Fibroblast of skin of abdomen (primary cell): ENCODE results near the gene RAET1E. TPM values are rescaled to one million over a fixed set of nuclear protein-coding genes. Genes with fewer than 3 reads are reported as not detected.
A peak's percentile ranks its signal among the peaks of the same experiment; 100 is the strongest.
"Not testable (repeated sequence)": the region's sequence is repeated elsewhere in the genome, so short reads cannot be mapped to it uniquely, and the experiment has no call there.

Experiments
- DNase-seq: peaks from one replicate; pipeline ENCODE4 v3.0.0-alpha.2; 2013
- polyA plus RNA-seq, 2 experiments: library from polyadenylated mRNA; unstranded; fragments of 120-200 nt; gene quantifications; one replicate each; pipeline ENCODE4 v1.2.1, GENCODE V29; 2013; ENCODE audit not compliant: insufficient read length in 2 of 2

The RAET1E gene, protein sequence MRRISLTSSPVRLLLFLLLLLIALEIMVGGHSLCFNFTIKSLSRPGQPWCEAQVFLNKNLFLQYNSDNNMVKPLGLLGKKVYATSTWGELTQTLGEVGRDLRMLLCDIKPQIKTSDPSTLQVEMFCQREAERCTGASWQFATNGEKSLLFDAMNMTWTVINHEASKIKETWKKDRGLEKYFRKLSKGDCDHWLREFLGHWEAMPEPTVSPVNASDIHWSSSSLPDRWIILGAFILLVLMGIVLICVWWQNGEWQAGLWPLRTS
- polyA plus RNA-seq (2013, experiment 1 of 2; ENCODE audit: insufficient read length): not detected
- polyA plus RNA-seq (2013, experiment 2 of 2; ENCODE audit: insufficient read length): 0.06 TPM

DNA sequence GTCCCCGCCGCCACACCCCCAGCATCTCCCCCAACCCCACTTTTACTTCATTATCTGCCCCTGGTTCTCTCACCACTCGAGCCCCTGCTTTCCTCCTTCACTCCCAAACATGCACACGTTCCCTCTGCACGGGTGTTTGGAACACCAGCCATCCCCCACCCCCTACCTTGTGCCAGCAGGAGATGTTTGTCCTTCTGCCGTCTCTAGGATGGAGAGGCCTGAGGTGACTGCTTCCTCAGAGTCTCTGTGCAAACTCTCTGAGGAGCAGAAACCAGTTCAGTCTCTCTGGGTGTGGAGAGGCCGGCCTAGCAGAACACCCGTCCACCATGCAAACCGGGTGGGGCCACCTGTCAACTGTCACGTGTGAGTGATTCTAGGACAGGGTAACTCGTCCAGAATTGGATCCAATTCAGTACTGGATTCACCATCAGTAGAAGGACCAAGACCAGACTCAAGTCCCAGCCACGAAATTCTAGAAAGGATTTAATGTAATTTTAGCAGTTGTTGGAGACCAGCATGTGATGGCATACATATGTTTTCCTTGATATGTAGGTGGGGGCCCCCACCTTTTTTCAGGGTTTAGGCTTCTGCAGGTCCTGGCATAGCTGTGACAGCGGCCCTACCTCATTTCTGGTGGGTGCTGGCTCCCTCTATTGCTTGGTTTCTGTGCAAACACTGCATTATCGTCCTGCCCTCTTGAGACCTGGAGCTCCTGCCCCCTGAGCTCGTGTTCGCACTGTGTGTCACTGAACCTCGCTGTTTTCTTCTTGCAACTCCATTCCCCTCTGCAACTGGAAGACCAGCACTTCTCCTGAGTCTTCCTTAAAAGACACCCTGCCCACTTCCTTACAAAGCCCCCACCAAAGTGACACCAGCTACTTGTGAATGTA lies at the start of gene RAET1E:
TSS of gene RAET1E (minus strand) at position 259 of the 890 bp plus-strand sequence. CDS start 7,212 bp downstream, outside the sequence.
- no peak for DNase-seq

DNA sequence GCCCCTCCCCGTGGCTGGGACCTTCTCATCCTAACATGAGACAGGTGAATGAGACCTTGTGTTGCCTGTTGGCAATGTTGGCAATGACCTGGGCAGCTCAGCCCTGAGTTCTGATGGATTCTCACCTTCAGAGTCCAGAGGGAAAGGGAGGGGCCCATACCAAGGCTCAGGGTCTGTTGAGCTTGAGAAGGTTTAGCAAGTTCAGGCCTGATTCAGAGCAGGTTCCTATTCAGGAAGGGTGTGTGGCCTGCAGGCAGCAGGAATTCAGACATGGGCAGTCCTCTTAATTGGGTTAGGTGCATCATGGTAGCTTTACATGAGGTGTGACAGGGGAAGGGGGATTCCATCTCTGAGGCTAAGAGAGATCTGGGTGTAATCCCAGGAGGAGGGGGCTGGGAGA lies 49.6 kb upstream of the RAET1E start:
- DNase-seq: not testable (repeated sequence)

DNA sequence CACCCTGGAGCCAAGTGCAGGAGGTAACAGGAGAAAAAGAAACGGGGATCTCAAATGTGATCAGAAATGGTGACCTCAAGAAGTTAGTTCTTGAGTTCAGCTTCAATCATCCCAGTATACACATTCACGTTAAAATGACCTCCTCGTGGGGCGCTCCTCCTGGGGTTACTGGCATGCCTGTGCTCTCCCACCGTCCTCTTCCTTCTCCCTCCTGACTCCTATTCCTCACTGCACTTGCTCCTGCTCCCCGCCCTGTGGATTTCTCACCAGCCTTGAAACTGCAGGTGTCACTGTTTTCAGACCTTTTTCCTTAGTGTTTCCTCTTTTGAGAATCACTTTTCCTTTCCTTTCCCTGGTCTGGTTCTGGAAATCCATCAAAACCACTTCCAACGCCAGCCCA lies 48.7 kb upstream of the RAET1E start:
- not testable (repeated sequence) for DNase-seq

DNA sequence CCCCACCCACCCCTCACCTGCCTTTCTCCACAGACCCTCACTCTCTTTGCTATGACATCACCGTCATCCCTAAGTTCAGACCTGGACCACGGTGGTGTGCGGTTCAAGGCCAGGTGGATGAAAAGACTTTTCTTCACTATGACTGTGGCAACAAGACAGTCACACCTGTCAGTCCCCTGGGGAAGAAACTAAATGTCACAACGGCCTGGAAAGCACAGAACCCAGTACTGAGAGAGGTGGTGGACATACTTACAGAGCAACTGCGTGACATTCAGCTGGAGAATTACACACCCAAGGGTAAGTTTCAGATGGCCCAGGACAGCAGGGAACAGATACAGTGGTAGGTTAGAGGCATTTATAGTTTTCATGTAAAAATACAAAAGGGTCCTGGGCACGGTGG lies 47.4 kb upstream of the RAET1E start:
- DNase-seq: not testable (repeated sequence)

DNA sequence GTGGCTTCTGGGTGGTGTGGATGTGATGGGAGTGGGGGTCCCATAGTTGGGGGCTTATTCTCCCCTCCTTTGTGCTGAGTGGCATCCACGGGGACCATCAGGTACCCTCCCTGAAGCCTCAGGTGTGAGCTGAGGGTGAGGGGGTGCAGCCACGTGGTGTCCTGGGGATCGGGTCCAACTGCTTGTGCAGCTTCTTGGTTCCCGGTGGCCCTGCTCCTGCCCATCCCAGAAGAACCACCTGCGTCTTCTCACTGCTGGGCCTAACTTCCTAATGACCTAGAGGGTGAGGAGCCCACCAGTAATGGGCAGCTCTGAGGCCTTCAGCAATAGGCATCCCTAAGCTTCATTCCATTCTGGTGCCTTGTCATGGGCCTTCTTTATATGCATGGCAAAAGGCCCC lies 45.4 kb upstream of the RAET1E start:
- DNase-seq: not testable (repeated sequence)

DNA sequence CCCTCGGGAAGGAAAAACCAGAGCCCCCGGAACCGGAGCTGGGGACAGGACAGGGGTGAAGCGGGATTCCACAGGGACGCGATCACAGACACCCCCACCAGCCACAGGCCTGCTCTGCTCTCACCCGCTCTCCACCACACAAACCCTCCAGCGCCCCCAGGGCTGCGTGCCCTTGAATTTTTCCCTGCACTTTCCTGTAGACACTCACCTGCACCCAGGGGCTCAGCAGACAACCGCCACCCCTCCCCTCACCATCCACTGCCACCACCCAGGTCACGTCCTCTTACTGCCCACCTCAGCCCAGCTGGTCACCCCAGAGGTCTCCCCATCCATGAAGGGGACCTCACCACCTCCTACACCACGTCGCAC lies 44.5 kb upstream of the RAET1E start:
- no peak for DNase-seq

DNA sequence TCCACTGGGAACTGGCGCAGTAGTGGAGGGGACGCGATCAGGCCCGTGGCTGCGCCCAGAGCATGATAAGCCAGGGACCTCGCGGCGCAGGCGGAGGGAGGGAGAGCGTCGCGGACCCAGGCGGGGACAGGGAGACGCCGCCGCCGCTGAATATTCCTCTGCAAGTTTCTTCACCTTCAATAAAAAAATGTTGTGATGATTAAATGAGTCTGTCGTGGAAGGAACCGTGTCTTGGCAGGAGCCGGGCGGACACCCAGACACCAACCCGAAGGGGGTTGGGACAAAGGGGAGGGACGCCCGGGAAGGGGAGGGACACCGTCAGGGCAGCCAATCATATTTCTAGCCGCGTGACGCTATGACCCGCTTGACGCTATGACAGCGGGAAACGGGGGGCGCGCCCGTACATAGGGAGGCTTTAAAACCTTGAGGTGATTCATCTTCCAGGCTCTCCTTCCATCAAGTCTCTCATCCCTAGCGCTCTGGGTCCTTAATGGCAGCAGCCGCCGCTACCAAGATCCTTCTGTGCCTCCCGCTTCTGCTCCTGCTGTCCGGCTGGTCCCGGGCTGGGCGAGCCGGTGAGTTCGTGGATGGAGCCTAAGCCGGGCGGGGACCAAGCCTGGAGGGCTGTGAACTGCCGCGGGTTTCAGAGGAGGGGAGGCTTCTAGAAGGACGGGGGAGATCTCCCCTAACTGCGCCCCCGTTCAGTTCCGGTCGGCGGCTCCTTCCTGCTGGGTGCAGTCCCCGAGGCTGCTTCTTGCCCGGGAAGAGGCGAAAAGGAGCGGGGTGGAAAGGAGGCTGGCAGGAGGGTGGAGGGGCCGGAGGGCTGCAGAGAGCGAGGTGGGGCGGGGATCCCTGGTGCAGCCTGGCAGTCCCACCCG lies 43.9 kb upstream of the RAET1E start, which contains the start of gene ULBP2:
TSS of gene ULBP2 (plus strand) at position 432 of the 878 bp plus-strand sequence. CDS start at position 491, 59 bp downstream.
- DNase-seq: peak; percentile 97

DNA sequence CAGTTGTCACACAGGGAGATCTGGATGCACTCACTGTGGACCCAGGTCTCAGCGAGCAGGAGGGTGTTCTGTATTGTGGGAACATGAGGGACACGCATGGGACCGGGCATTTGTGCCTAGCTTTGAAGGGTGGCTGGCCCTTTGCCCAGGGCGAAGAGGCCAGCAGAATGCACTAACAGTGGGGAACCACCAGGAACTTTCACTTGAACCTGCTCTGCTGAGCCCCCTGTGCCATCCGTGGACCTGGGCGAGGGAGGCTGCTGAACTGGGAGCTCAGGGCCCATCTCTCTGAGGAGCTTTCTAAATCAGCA lies 42.7 kb upstream of the RAET1E start:
- no peak for DNase-seq

DNA sequence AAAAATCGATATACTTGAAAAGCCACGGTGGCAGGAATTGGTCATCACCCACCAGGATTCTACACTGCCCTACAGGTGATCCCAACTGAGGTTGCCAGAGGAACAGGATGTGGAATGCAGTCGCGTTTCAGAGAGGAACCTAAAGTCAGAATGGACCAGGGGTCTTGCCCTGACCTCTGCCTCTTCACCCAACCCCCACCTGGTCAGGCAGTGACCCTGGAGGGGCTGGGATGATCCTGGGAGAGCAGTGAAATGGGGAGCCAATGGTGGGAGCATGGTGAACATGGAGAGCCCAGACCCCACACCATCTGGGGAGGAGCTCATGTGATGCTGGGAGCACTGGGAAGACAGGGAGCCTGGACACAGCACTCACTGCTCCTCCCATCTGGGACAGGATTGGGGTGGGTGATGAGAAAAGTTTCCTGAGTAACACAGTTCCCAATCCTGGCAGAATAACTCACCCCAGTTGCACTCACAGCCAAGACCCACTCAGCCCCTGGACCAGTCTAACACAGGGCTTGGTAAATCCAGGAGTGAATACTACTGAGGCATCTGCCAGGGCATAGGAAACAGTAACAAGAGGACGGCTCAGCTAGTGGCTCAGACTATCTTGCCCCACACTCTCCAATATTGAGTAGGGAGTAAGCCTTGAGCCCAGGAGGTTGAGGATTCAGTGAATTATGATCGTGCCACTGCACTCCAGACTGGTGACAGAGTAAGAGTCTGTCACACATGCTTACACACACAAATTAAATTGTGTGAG lies 42.2 kb upstream of the RAET1E start:
- DNase-seq: no peak

DNA sequence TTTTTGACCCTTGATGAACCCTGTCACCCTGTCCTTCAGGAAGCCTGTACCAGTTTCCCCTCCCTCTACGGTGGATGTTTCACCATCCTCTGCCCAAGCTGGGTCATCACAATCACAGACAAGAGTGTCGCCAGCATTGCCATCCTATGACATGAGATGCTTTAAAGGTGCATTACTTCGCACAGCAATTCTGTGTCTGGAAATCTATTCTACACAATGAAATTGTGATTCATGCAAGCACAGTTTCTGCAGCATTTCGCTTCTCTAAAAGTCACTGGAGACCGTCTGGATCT lies 41.4 kb upstream of the RAET1E start:
- DNase-seq: no peak

DNA sequence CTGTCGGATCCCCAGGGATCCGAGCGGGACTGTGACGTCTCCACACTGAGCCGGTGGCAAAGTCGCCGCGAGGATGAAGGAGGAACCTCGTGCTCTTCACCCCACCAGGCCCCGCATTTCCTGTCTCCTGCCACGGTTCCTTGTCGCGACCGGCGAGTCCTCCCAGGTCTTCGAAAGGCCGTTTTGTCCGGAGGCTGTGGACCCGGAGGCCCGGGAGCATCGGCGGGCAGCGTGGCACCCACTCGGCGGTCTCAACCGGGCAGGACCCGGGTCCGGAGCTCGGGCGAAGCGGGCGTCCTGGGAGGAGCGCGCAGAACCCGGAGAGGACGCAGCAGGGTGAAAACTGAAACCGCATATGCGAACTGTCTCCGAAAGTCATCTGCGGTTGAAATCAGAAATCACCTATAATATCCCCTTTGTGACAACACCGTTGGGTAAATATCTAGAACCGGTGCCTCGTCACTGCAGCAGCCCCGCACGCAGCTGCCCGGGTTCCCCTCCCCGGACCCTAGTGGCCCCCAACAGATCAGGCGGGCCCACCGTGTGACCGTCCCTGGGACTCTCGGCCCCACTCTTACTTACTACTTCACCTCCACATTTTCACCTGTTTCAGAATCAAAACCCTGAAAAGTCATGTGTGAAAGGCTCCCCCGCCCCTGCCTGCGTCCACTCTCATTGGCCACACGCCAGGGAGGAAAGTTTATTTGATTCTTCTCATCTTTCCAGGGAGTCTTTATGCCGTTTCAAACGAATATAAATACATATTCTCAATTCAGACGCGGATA lies 40.9 kb upstream of the RAET1E start:
- no peak for DNase-seq

DNA sequence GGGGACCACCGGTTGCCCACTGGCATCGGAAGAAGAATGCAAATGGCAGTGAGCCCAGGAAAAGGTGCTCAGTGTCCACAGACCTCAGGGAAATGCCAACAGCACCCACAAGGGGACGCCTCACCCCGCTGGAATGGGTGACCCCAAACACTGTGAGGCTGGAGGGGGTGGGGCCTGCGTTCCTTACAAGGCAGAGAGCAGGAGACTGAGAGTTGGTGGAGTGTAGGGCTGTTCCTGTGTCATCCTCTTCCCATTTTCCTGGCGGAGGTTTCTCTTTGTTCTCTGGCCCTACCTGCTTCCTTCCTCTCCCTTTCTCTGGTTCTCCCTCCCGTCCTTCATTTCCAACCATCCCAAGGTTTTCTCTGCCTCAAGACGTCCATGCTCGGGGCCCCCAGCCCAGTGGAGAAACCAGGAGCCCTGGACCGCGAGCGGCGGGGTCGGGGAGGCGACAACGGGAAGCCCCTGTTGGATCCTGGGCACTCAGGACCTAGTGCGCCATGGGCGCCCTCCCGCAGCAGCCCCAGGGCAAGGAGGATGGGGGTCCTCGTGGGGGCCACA lies 40.2 kb upstream of the RAET1E start:
- not testable (repeated sequence) for DNase-seq

DNA sequence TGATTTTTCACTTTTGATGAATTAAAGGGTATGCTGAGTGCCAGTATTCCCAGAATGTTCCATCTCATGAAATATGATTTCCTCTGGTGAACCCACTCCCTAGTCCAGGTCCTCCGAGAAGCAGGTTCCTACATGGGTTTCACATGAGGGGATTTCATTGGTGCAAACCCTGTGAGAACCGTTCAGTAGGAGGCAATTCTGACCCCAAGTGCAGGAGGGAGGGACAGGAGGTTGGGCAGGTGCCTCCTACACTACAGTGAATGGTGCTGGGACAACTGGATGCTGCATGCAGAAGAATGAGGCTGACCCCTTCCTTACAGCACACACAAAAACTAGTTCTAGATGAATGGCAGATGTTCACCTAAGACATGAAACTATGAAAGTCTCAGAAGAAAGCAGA lies 38.8 kb upstream of the RAET1E start:
- DNase-seq: no peak

DNA sequence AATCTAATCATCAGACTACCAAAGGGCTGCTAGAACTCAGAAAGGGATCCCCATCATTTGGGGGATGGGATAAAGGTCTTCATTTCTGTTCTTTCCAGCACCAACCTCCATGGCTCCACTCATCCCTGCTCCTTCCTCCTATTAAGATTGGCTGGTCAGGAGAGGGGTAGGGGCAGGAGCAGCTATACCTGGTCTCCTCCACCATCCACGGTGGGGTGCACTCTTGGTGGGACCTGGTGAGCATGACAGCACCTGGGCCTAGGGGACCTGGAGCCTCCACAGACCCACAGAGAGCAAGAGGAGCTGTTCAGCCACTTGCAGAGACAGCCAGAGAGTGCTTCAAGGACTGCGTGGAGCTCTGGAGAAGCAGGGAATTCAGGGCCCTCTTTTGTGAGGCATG lies 37.8 kb upstream of the RAET1E start:
- no peak for DNase-seq

DNA sequence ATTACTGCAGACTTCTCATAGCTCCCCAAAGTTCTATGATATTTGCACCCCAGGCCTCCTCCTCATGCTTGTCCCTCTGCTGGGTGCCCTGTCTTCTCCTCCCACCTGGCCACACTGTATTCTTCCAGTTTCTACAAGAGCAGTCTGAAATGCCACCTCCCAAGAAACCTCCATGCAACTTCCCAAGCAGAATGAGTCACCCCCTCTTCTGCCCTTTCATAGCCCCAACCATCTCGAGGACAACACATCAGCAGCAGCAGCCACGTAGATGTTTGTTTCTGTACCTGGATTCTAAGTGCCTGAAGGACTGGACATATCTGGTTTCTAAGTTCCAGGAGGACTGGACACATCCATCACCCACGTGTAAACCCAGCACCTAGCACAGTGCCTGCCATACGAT lies 37.3 kb upstream of the RAET1E start:
- no peak for DNase-seq

DNA sequence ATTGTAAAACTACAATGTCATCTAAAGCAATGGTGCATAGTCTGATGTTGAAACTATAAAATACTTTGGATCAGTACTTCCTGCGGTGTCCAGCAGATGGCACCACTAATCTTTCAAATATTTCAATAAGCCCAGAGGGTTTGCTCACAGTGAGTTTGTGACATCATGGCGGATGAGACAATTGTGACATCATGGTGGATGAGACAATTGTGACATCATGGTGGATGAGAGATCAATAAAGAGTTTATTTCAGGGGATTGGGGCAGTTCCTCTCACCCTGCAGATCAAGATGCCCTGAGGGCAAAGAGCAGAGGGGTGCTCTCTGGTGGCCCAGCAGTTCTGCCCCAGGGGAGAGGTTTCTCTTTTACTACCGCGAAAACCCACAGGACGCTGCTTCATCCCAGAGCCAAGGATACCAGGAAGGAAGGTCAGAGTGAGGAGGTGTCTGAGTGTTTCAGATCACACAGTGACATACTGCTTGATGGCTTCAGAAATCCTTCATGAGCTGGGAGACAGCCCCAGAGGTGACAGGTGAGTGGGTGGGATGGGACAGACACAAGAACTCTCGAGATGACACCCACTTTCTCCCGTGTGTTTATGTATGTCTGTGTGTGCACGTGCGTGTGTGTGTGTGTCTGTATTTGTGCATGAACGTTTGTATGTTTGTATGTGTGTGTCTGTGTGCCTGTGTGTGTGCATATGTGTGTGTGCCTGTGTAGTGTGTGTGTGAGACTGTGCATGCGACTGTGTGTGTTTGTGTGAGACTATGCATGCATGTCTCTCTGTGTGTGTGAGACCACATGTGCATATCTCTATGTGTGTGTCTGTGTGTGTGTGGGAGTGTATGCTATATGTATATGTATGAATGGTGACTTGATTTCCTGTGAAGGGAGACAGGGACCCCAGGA lies 36.6 kb upstream of the RAET1E start:
- peak; percentile 67 for DNase-seq

DNA sequence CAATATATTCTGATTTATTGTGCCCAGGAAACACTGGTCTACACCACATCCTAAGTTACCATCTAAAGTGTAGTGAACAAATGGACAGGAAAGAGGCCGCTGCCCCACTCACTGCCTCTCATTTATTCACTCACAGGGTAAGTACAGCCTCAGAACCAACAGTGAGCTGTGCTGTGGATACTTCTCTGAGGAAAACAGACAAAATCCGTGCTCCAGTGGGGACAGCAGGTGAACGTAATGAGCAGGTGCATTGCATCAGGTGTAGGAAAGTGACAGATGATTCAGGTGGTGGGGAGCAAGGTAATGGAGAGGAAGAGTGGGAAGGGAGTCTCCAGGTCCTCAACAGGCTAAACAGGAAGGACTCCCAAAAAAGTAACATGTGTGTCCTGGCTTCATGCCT lies 35.5 kb upstream of the RAET1E start:
- no peak for DNase-seq

DNA sequence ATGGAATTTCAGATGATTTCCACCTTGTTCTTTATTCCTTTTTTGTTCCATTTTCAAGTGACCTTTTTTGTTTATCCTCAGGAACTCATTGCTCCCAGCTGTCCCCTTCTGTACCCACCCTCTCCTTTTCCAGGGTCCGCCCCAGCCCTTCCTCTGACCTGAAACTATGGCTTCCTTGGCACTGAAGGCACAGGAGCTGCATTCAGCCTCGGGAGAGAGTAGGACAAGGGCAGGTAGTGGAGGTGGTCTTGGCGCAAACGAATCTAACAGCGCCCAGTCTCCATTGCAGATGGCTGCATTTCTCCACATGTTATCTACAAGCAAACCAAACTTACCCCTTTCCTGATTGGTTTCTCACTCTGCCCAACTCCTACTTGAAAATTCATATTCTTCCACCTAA lies 35.1 kb upstream of the RAET1E start:
- no peak for DNase-seq

DNA sequence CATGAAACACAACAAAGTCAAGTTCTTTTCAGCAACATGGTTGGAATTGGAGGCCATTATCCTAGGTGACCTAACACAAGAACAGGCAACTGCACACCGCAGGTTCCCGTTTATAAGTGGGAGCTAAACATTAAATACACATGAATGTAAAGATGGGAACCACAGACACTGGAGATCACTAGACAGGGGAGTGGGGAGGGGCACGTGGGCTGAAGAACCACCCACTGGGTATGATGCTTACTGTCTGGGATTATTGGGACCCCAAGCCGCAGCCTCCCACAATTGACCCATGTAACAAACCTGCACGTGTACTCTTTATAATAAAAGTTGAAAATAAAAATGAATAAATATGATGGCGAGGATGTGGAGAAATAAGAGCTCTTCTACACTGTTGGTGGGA lies 33.6 kb upstream of the RAET1E start:
- no peak for DNase-seq

DNA sequence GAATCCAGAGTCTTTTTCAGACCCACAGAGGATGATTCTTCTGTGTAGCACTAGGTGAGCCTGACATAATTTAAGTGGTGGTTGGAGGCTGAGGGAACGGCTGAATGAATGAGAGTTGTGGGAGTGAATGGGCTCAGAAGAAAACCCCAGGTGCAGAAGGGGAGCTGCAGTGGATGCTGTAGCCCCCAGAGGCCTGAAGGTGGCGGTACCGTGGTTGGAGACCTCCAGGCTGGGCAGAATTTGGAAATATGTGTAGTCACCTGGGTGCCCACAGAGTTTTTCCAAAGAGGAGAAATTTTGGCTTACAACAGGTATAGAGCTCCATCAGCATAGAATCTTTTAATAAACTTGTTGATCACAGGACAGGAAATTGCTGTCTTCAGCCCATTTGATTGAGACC lies 31.5 kb upstream of the RAET1E start:
- DNase-seq: no peak
